Coronary artery (tissue), 2 donors: ENCODE measurements around the gene RFX8.

Experiments
- DNase-seq: peaks from one replicate; pipeline ENCODE4 v3.0.0-alpha.2; 2017; ENCODE audit warnings: low spot score
- H3K27ac ChIP-seq, 2 donors: fragments of 200-600 bp; sonication (generic); one replicate each; pipeline ENCODE4 v1.5.1; 2016 to 2019
- H3K4me3 ChIP-seq: fragments of 200-600 bp; sonication (generic); 2 replicates; pipeline ENCODE4 v1.5.1; 2016; ENCODE audit warnings: mild to moderate bottlenecking, moderate library complexity
- TF ChIP-seq, protein P1 (sequence below): fragments of 200-600 bp; sonication (generic); IDR thresholded peaks from one replicate; pipeline ENCODE4 v1.5.1; 2019; ENCODE audit warnings: antibody characterized with exemption

RFX8 gene

DNA sequence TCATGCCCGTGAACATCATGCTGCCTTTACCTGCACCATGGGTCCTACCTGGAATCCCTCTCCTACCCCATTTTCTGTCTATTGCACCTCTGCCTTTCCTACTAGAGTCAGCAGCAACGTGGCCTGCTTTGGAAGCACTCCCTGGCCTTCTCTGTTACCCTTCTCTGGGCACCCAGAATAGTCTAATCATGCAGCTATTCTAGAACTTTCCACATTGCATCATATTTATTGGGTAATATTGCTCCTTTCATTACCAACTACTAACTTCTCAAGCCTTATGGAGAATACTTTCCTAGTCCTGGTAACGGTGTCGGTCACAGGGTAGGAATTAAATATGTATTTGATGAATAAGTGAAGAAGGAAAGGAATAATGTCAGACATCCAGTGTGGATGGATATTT lies 54.3 kb downstream of the RFX8 start:
- peak; percentile 1 for DNase-seq
- TF ChIP-seq, protein P1, sequence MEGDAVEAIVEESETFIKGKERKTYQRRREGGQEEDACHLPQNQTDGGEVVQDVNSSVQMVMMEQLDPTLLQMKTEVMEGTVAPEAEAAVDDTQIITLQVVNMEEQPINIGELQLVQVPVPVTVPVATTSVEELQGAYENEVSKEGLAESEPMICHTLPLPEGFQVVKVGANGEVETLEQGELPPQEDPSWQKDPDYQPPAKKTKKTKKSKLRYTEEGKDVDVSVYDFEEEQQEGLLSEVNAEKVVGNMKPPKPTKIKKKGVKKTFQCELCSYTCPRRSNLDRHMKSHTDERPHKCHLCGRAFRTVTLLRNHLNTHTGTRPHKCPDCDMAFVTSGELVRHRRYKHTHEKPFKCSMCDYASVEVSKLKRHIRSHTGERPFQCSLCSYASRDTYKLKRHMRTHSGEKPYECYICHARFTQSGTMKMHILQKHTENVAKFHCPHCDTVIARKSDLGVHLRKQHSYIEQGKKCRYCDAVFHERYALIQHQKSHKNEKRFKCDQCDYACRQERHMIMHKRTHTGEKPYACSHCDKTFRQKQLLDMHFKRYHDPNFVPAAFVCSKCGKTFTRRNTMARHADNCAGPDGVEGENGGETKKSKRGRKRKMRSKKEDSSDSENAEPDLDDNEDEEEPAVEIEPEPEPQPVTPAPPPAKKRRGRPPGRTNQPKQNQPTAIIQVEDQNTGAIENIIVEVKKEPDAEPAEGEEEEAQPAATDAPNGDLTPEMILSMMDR, result no peak
- H3K27ac ChIP-seq, result no peak overlapping the region
- no peak overlapping the region for H3K4me3 ChIP-seq

DNA sequence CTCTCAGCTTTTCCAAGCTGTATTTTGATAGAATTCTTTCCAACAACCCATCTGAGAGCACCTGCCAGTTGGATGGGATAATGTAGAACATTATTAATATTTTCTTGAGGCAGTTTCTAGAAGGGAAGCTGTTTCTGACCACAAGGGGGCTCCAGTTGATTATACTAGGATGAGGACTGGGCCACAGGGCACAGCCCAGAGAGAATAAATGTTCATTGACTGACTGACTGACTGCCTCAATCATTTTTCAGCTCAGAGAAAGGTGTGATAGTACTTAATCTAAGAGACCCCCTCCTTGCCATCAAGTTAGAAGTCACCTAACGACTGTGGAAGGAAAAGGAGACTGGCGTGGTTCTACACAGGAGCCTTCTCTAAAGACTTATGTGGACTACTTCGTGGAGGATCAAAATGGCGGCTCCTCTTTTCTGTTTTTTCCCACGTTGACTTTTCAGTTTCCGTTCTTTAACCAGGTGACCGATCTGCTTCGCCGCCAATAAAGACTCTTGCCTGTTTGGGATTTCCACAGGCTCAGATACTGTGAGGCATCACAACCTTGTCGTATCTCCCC lies 55.7 kb downstream of the RFX8 start:
- Histone ChIP-seq H3K4me3 (no peak overlapping the region), H3K27ac (no peak overlapping the region)
- DNase-seq, result peak; percentile 7
- TF ChIP-seq, protein P1, result peak; percentile 72

DNA sequence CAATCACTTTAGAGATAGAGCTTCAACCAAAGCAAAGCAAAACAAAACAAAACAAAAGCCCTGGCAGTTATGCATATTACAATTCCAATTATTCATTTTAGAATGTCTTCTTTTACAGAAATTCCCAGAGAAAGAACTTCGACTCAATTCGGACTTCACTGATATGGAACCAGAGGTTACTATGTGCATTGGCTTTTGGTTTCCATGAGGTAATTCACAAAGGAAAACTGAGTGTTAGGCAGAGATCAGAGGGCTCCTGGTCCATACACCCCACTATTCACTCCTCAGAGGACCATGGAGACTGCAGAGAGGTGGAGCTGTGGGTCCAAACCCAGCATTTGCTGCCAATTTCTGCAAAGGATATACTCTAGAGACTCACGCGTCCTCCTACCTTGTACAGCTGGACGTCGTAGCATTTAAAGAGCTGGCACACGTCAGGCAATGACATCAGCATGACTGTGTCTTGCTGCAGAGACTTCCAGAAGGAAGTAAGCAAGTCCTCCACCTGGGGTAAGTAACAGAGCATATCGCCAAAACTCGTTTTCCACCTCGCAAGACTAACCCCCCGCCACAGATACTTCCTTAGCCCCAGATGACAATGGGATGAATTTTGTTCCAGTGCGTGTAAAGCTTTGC lies 56.3 kb downstream of the RFX8 start:
- DNase-seq, result peak; percentile 26

DNA sequence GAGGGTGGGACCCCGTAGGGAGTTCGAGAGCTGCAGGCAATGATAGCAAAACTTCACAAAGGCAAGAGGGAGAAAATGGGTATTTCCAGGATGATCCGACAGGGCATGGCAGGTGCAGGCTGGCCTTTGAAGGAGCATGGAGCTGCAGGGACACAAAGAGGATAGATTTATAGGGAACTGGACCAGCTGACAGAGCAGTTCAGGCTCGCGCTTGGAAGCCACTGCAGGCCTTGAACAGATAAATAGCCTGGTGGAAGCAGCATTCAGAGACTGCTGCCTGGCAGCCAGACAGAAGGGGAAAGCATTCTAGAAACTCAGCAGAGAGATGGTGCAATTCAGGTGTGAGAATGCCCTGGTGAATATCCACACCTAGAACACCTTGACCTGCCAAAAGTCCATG lies 58.3 kb downstream of the RFX8 start:
- H3K4me3 ChIP-seq, result no peak overlapping the region
- no peak overlapping the region for H3K27ac ChIP-seq
- DNase-seq, result no peak
- TF ChIP-seq, protein P1, result no peak

More for the DNA sequence above, 56.3 kb downstream of the RFX8 start:
- no peak overlapping the region for H3K4me3 ChIP-seq
- H3K27ac ChIP-seq, result no peak overlapping the region
- TF ChIP-seq, protein P1, result no peak

DNA sequence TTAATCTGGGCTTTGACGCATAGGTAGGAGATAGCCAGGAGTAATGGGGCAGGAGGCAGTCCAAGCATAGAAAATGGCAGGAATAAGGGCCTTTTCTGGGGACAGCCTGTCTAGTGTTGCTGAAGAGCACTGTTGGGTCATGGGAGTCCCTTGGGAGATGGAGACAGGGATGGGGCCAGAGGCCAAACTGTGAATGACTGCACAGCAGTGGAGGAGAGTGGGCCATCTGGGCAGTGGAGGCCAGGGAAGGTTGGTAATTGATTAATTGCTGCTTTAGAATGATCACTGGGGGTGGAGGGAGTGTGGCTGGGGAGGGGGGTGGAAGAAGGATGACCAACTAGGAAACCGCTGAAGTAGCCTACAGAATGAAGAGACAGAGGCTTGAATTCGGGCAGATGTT lies 59.0 kb downstream of the RFX8 start:
- H3K4me3 ChIP-seq, result no peak overlapping the region
- DNase-seq, result no peak
- TF ChIP-seq, protein P1, result no peak
- no peak overlapping the region for H3K27ac ChIP-seq

DNA sequence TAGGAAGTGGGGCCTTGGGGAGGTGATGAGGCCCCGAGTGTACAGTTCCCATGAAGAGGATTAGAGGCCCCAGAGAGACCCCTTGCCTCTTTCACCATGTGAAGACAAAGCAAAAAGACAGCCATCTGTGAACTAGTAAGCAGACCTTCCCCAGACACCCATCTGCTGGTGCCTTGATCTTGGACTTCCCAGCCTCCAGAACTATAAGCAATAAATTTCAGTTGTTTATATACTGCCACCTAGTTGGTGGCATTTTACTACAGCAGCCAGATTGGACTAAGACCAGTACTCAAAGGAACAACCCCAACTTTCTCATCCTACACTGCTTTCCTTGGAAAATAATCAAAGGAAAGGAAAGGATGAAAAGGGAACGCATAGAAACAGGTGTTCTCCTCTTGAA lies 59.7 kb downstream of the RFX8 start:
- DNase-seq, result peak; percentile 24
- TF ChIP-seq, protein P1, result no peak
- Histone ChIP-seq H3K27ac (no peak overlapping the region), H3K4me3 (no peak overlapping the region)

DNA sequence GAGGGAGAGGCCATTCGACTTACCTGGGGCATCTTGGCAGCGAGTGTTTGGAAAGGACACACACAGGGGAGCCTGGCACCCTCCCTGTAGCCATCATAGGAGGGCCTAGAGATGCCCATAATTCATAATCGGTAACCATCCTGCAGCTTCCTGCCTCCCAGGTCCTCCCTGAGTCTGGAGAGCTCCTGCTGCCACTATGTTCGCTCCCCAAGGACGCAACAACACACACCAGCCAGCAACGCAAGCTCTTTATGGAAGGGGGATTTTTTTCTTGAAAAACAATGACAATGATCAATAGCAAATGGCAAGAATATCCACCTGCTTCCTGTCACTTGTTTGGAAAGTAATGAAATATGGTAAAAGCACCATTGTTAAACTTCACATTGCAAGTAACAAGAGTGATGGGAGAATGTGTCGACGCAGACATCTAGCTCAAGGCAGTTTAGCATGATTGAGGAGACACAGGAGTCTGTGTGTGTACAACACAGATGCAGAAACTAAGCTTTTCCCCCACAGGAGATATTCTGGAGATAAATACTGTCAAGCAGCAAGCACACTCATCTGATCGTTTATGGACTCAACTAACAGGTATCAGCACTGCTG lies 62.7 kb downstream of the RFX8 start:
- H3K4me3 ChIP-seq, result no peak overlapping the region
- H3K27ac ChIP-seq, result no peak overlapping the region
- TF ChIP-seq, protein P1, result no peak
- no peak for DNase-seq
